Esophagus muscularis mucosa (tissue), 4 donors: ENCODE results near the gene TIMM29. TPM values are rescaled to one million over a fixed set of nuclear protein-coding genes. Genes with fewer than 3 reads are reported as not detected.

ENCODE experiments used
- DNase-seq: peaks from one replicate; pipeline ENCODE4 v3.0.0-alpha.2; 2017; ENCODE audit errors: extremely low spot score
- H3K27ac ChIP-seq, 4 donors: fragments of 200-600 bp; sonication (generic); replicated peaks in 1 of 4; 1 replicate in 3 of 4; 2 replicates in 1 of 4; pipeline ENCODE4 v1.5.1; 2016 to 2019; ENCODE audit warnings: mild to moderate bottlenecking in 1 of 4
- H3K27me3 ChIP-seq, 4 donors: fragments of 200-600 bp; sonication (generic); one replicate each; pipeline versions ENCODE4 v1.5.1 to v1.6.0; 2016 to 2019
- H3K36me3 ChIP-seq, 4 donors: fragments of 200-600 bp; sonication (generic); one replicate each; pipeline ENCODE4 v1.5.1; 2016 to 2019
- H3K4me1 ChIP-seq, 4 donors: fragments of 200-600 bp; sonication (generic); one replicate each; pipeline ENCODE4 v1.5.1; 2016 to 2019
- H3K4me3 ChIP-seq, 4 donors: fragments of 200-600 bp; sonication (generic); 1 replicate in 2 of 4; 2 replicates in 2 of 4; pipeline ENCODE4 v1.5.1; 2016 to 2019; ENCODE audit warnings: mild to moderate bottlenecking in 4 of 4, moderate library complexity in 1 of 4
- H3K9me3 ChIP-seq, 4 donors: fragments of 200-600 bp; sonication (generic); 1 replicate in 3 of 4; 2 replicates in 1 of 4; pipeline ENCODE4 v1.5.1; 2016 to 2019
- EP300 ChIP-seq: sonication (generic); formaldehyde crosslinking; IDR thresholded peaks from one replicate; pipeline ENCODE4 v1.6.1; 2017; ENCODE audit warnings: antibody characterized with exemption
- POLR2A ChIP-seq: fragments of 450-650 bp; IDR thresholded peaks from one replicate; pipeline ENCODE4 v1.6.1; 2017; ENCODE audit warnings: antibody characterized with exemption, moderate library complexity, mild to moderate bottlenecking, low read depth
- POLR2AphosphoS5 ChIP-seq, 2 donors: sonication (generic); formaldehyde crosslinking; IDR thresholded peaks; one replicate each; pipeline ENCODE4 v1.6.1; 2017; ENCODE audit warnings: antibody characterized with exemption in 2 of 2
- WGBS: methylation state at CpG from one replicate; pipeline ENCODE4 v1.1.5; 2018; 5-methylcytosine and 5-hydroxymethylcytosine counted together
- intact Hi-C: fragments of 100-400 bp; cut with DNase I; formaldehyde crosslinking; loops from one replicate; pipeline ENCODE4 v1.15.1; 2023
- total RNA-seq, 4 donors: library from RNA; depleted of rRNA; stranded (reverse); fragments of >200 nt; gene quantifications; one replicate each; pipeline versions ENCODE4 v1.1.0 to v1.2.1, GENCODE V29; 2016
- TF ChIP-seq, protein P1 (sequence below), 3 experiments: fragments of 200-600 bp in 2 of 3; fragments of 450-650 bp in 1 of 3; sonication (generic) in 2 of 3; IDR thresholded peaks; one replicate each; pipeline ENCODE4 v1.5.1; 2017 to 2019; ENCODE audit warnings: antibody characterized with exemption in 3 of 3, mild to moderate bottlenecking in 2 of 3, moderate library complexity in 1 of 3

TIMM29 gene
- total RNA-seq, 4 donors from 2014 or later: 32.6 to 58.7 (median 45.9) TPM

DNA sequence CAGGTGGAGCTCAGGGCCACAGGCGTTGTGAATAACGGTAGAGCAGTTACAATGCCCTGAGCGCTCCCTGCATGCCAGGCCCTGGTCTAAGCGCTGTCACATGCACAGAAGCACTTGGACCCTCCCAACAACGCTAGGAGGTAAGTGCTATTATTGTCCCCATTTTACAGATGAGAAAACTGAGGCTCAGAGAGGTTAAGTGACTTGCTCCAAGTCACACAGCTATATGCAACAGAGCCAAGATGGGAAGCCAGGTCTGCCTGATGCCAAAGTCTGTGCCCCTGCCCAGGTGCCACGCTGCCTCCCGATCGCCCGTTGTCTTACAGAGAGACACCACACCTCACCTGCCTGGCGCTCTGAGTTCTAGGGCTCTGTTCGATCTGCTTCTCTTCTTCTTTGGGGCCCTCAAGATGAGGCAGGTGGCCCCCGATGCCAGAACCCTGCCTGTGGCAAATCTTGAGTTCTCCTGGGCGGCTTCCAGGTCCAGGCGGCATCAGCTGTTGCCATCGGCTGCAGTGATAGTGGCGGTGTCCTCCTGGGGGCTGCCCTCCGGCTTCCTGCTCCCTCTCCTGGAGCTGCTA lies 20.1 kb upstream of the TIMM29 start:
- Histone ChIP-seq H3K4me3 (no peak overlapping the region), H3K27me3 (no peaks in the 10 kb centered on the region), H3K9me3 (no peaks in the 10 kb centered on the region), H3K36me3 (peaks cover 28 to 85% (median 58%) of the 10 kb centered on the region in 4 donors), H3K27ac (no peak overlapping the region), H3K4me1 (no peaks in the 10 kb centered on the region)
- TF ChIP-seq POLR2A (no peak), POLR2AphosphoS5 (IDR thresholded peaks at IDR 0.05) (no peak), EP300 (no peak)
- TF ChIP-seq, protein P1, sequence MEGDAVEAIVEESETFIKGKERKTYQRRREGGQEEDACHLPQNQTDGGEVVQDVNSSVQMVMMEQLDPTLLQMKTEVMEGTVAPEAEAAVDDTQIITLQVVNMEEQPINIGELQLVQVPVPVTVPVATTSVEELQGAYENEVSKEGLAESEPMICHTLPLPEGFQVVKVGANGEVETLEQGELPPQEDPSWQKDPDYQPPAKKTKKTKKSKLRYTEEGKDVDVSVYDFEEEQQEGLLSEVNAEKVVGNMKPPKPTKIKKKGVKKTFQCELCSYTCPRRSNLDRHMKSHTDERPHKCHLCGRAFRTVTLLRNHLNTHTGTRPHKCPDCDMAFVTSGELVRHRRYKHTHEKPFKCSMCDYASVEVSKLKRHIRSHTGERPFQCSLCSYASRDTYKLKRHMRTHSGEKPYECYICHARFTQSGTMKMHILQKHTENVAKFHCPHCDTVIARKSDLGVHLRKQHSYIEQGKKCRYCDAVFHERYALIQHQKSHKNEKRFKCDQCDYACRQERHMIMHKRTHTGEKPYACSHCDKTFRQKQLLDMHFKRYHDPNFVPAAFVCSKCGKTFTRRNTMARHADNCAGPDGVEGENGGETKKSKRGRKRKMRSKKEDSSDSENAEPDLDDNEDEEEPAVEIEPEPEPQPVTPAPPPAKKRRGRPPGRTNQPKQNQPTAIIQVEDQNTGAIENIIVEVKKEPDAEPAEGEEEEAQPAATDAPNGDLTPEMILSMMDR (IDR thresholded peaks at IDR 0.05): no peak
- DNase-seq: no peak
- 88% methylated on average over 17 of the region's 17 CpGs for WGBS
- intact Hi-C loops: no loop called here

DNA sequence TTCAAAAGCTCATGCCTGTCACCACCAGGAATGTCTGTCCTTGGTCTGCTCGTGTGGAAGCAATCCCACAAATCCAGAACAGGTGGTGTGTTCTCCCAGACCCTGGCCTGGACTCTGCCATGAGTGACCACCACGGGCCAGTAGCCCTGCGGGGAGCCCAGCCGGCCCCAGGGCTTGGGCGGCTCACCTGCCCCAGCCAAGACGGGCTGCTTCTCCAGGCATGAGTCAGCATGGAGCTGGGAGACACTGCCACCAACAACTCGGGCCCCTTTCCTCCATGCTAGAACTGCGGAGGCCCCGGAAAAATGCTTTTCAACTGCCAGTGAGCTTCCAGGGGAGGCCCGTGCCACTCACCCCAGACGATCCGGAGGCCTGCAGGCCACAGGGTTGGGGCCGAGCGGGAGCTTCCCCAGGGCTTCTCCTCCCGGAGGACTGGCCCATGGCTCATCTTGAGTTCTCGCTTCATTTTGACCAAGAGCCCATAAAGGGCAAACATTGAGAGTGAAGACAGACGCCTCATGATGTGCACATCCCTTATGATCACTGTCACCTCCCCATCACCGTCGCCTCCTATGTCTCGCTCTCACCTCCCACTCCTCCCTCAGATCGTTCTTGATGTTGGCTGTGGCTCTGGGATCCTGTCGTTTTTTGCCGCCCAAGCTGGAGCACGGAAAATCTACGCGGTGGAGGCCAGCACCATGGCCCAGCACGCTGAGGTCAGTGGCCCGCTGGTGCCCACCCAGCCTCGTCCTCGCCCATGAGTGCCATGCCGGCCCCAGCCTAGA lies 16.8 kb upstream of the TIMM29 start:
- 90% methylated on average over 17 of the region's 31 CpGs for WGBS
- Histone ChIP-seq H3K36me3 (peaks cover 35 to 100% (median 88%) of the 10 kb centered on the region in 4 donors), H3K4me3 (no peak overlapping the region), H3K27me3 (no peaks in the 10 kb centered on the region), H3K27ac (no peak overlapping the region), H3K9me3 (no peaks in the 10 kb centered on the region), H3K4me1 (no peaks in the 10 kb centered on the region)
- TF ChIP-seq POLR2AphosphoS5 (IDR thresholded peaks at IDR 0.05): no peak
- no peak for TF ChIP-seq EP300
- no peak for TF ChIP-seq POLR2A
- TF ChIP-seq, protein P1 (IDR thresholded peaks at IDR 0.05): no peak
- no peak for DNase-seq
- intact Hi-C loops: no loop called here

DNA sequence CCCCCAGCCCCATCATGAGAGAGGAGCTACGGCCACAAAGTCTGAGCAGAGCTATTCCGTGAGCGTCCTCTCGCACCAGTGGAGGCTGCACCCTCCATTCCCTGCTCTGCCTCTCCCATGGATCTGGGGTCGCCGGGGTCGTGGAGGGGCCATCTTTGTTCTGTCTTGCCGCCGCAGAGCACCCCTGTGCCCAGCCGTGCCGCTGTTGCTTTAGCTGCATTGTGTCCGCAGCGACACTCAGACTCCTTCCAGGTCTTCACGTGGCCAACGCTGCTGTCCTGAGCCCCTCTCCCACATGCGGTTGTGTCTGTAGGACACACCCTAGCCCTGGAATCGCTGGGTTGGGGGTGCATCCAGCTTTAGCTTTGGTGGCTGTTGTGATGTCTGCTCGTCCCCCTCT lies 16.0 kb upstream of the TIMM29 start:
- no peak overlapping the region for H3K27ac ChIP-seq
- H3K4me3 ChIP-seq: no peak overlapping the region
- intact Hi-C loops: no loop called here
- peaks cover 35 to 97% (median 89%) of the 10 kb centered on the region in 4 donors for H3K36me3 ChIP-seq
- no peaks in the 10 kb centered on the region for H3K4me1 ChIP-seq
- no peaks in the 10 kb centered on the region for H3K27me3 ChIP-seq
- WGBS: 91% methylated on average over 16 of the region's 18 CpGs
- H3K9me3 ChIP-seq: no peaks in the 10 kb centered on the region
- no peak for TF ChIP-seq EP300
- DNase-seq: no peak

DNA sequence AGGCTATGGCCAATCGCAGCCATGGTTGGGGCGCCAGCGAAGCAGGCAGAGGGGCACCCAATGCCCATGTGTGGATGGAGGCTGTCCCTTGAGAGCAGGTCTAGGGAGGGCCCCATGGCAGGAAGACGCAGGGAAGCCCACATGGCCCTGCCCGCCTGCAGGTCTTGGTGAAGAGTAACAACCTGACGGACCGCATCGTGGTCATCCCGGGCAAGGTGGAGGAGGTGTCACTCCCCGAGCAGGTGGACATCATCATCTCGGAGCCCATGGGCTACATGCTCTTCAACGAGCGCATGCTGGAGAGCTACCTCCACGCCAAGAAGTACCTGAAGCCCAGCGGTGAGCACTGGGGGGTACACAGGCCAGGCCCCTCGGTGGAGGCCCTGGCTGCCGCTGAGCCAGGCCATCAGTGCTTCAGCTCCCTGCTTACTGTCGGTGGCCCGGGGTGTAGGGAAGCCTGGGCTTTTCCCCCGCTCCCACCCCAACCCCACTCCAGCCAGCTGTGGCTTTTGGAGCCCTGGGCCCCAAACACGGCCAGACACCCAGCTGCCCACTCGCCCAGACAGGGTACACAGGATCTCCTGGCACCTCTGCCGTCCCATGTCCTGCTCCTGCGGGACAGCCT lies 14.8 kb upstream of the TIMM29 start:
- Histone ChIP-seq H3K27ac (no peak overlapping the region), H3K4me3 (no peak overlapping the region), H3K4me1 (no peaks in the 10 kb centered on the region), H3K27me3 (no peaks in the 10 kb centered on the region), H3K9me3 (no peaks in the 10 kb centered on the region), H3K36me3 (peaks cover 25 to 97% (median 88%) of the 10 kb centered on the region in 4 donors)
- intact Hi-C loops: no loop called here
- WGBS: 96% methylated on average over 9 of the region's 24 CpGs
- no peak for DNase-seq
- TF ChIP-seq, protein P1 (IDR thresholded peaks at IDR 0.05): no peak
- TF ChIP-seq EP300: no peak
- TF ChIP-seq POLR2AphosphoS5 (IDR thresholded peaks at IDR 0.05): no peak
- TF ChIP-seq POLR2A: no peak
